Muscle layer of duodenum (tissue), 2 donors: ENCODE measurements around the gene PSMB2.
"Not testable (repeated sequence)": the region's sequence is repeated elsewhere in the genome, so short reads cannot be mapped to it uniquely, and the experiment has no call there.

Experiments
- H3K27ac ChIP-seq: one replicate; pipeline ENCODE4 v1.7.0; 2013; ENCODE audit warnings: mild to moderate bottlenecking, low read length
- H3K27me3 ChIP-seq: one replicate; pipeline ENCODE4 v1.7.0; 2013; ENCODE audit warnings: low read depth, mild to moderate bottlenecking, control low read depth, low read length
- H3K36me3 ChIP-seq, 2 donors: one replicate each; pipeline ENCODE4 v1.7.0; 2013; ENCODE audit warnings: low read length in 2 of 2, control low read depth in 1 of 2, mild to moderate bottlenecking in 1 of 2; ENCODE audit not compliant: insufficient read depth in 2 of 2, control insufficient read depth in 1 of 2
- H3K4me1 ChIP-seq, 2 donors: one replicate each; pipeline ENCODE4 v1.7.0; 2013; ENCODE audit warnings: low read length in 2 of 2, mild to moderate bottlenecking in 2 of 2, control low read depth in 1 of 2, moderate library complexity in 1 of 2; ENCODE audit not compliant: insufficient read depth in 2 of 2, control insufficient read depth in 1 of 2
- H3K4me3 ChIP-seq, 2 donors: one replicate each; pipeline ENCODE4 v1.7.0; 2013; ENCODE audit warnings: low read length in 2 of 2, low read depth in 1 of 2, mild to moderate bottlenecking in 1 of 2
- H3K9me3 ChIP-seq, 2 donors: one replicate each; pipeline ENCODE4 v1.7.0; 2013; ENCODE audit warnings: low read length in 2 of 2, control low read depth in 1 of 2, mild to moderate bottlenecking in 1 of 2; ENCODE audit not compliant: control insufficient read depth in 1 of 2
- donor health status: healthy.

The PSMB2 gene

GRCh38 chr1:35577071-35577998 is 64.0 kb downstream of the PSMB2 start:
- no peaks in the 10 kb centered on the region for H3K36me3 ChIP-seq
- peaks cover 0 to 28% of the 10 kb centered on the region in 2 donors for H3K4me1 ChIP-seq
- H3K4me3 ChIP-seq, result peak overlapping the region; percentile 67 to 73
- no peaks in the 10 kb centered on the region for H3K9me3 ChIP-seq
- H3K27me3 ChIP-seq, result peaks cover 26% of the 10 kb centered on the region
- H3K27ac ChIP-seq, result no peak overlapping the region

DNA sequence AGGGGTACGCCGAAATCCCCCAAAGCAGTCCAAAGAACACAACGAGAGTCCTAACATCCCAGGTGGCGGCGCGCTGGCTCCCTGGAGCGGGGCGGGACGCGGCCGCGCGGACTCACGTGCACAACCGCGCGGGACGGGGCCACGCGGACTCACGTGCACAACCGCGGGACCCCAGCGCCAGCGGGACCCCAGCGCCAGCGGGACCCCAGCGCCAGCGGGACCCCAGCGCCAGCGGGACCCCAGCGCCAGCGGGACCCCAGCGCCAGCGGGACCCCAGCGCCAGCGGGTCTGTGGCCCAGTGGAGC is 64.6 kb downstream of the PSMB2 start:
- H3K36me3 ChIP-seq, H3K27ac ChIP-seq, H3K9me3 ChIP-seq: not testable (repeated sequence)
- peak overlapping the region in 1 of 2 donors; percentile 67 for H3K4me3 ChIP-seq
- H3K27me3 ChIP-seq, result peaks cover 31% of the 10 kb centered on the region
- H3K4me1 ChIP-seq, result peaks cover 0 to 28% of the 10 kb centered on the region in 2 donors

DNA sequence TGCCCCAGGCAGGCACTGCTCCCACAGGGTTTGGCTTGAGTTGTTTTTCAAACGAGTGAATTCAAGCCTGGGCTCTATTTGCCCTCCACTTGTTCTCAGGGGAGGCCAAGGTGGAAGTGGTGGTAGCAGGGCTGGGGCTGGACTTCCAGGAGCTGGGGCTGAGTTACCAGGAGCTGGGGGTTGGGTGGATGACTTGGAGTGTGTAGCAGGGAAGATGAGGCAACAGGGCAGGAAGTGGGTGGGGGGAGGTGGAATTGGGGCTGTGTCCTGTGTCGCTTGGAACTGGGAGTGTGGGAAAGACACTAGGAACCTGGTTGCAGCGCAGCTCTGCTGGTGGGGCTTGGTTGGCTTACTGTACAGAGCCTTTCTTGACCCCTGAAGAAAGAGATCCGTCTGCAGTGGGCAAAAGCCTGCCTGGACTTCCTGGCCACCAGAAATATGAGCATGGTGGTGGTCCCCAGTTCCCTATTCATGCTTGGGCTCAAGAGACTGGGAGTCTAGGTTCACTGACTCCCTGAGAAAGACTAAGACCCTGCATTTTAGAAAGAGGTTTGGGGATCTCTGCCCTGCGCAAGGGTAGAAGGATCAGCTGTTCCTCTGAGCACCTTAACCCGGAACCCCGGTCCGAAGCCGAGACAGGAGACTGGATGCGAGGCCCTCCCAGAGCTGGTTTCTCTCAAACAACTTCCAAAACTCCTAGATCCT is 65.1 kb downstream of the PSMB2 start:
- Histone ChIP-seq H3K27me3 (peaks cover 32% of the 10 kb centered on the region), H3K9me3 (no peaks in the 10 kb centered on the region), H3K4me3 (peak overlapping the region in 1 of 2 donors; percentile 67), H3K27ac (no peak overlapping the region), H3K36me3 (no peaks in the 10 kb centered on the region), H3K4me1 (peaks cover 0 to 28% of the 10 kb centered on the region in 2 donors)

- Histone ChIP-seq H3K27me3 (peaks cover 36% of the 10 kb centered on the region), H3K27ac (no peak overlapping the region), H3K36me3 (no peaks in the 10 kb centered on the region), H3K4me1 (peaks cover 0 to 28% of the 10 kb centered on the region in 2 donors), H3K9me3 (no peaks in the 10 kb centered on the region), H3K4me3 (no peak overlapping the region)
Measured at GRCh38 chr1:35575416-35575958, 65.8 kb downstream of the PSMB2 start.

- no peaks in the 10 kb centered on the region for H3K9me3 ChIP-seq
- H3K36me3 ChIP-seq, result no peaks in the 10 kb centered on the region
- peaks cover 36% of the 10 kb centered on the region for H3K27me3 ChIP-seq
- peaks cover 0 to 28% of the 10 kb centered on the region in 2 donors for H3K4me1 ChIP-seq
- no peak overlapping the region for H3K27ac ChIP-seq
- no peak overlapping the region for H3K4me3 ChIP-seq
Measured at GRCh38 chr1:35574655-35575415, 66.5 kb downstream of the PSMB2 start.

- Histone ChIP-seq H3K36me3 (no peaks in the 10 kb centered on the region), H3K4me3 (no peak overlapping the region), H3K4me1 (peaks cover 0 to 28% of the 10 kb centered on the region in 2 donors), H3K9me3 (no peaks in the 10 kb centered on the region), H3K27ac (no peak overlapping the region), H3K27me3 (peaks cover 36% of the 10 kb centered on the region)
Measured at GRCh38 chr1:35574125-35574654, 67.1 kb downstream of the PSMB2 start.

GRCh38 chr1:35573198-35574124 is 67.9 kb downstream of the PSMB2 start, which contains the start of gene TFAP2E:
Gene TFAP2E, plus strand, starts transcription at chr1:35573314. Its CDS starts 264 bp downstream, at chr1:35573578.
- Histone ChIP-seq H3K27me3 (peaks cover 36% of the 10 kb centered on the region), H3K4me3 (peak within 1 kb of the TSS in 1 of 2 donors; percentile 65), H3K9me3 (no peaks in the 10 kb centered on the region), H3K4me1 (peaks cover 0 to 28% of the 10 kb centered on the region in 2 donors), H3K36me3 (no peaks in the 10 kb centered on the region), H3K27ac (no peak within 1 kb of the TSS)

DNA sequence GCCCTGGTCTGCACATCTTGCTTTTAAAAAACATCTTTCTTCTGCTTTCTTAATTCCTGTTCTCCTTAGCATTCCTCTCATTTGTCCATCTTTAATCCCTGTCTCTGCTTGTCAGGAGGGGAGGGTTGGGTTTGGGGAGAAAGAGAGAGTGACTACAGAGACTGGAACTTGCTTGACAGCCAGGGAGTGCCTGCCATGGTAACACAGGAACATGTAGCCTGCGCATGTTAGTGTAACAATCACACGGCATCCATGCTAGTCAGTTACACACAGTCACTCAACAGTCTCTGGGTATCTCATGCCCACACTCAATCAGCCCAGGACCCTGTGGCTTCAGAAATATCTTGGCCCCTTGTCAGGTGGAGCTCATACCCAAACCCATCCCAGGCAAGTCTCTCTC is 69.0 kb downstream of the PSMB2 start:
- Histone ChIP-seq H3K4me3 (no peak overlapping the region), H3K4me1 (peaks cover 0 to 17% of the 10 kb centered on the region in 2 donors), H3K27ac (no peak overlapping the region), H3K9me3 (no peaks in the 10 kb centered on the region), H3K27me3 (peaks cover 30% of the 10 kb centered on the region), H3K36me3 (no peaks in the 10 kb centered on the region)

GRCh38 chr1:35571263-35571662 is 70.1 kb downstream of the PSMB2 start:
- Histone ChIP-seq H3K27ac (no peak overlapping the region), H3K4me1 (peaks cover 0 to 9% of the 10 kb centered on the region in 2 donors), H3K9me3 (no peaks in the 10 kb centered on the region), H3K4me3 (no peak overlapping the region), H3K27me3 (peaks cover 25% of the 10 kb centered on the region), H3K36me3 (peaks cover 4 to 6% of the 10 kb centered on the region in 2 donors)

GRCh38 chr1:35570589-35571137 is 70.7 kb downstream of the PSMB2 start:
- Histone ChIP-seq H3K4me3 (no peak overlapping the region), H3K4me1 (peaks cover 0 to 8% of the 10 kb centered on the region in 2 donors), H3K27ac (no peak overlapping the region), H3K9me3 (no peaks in the 10 kb centered on the region), H3K36me3 (peaks cover 4 to 11% of the 10 kb centered on the region in 2 donors), H3K27me3 (peaks cover 22% of the 10 kb centered on the region)
